ENCODE measurements around the gene PHF5A.

The PHF5A gene

DNA sequence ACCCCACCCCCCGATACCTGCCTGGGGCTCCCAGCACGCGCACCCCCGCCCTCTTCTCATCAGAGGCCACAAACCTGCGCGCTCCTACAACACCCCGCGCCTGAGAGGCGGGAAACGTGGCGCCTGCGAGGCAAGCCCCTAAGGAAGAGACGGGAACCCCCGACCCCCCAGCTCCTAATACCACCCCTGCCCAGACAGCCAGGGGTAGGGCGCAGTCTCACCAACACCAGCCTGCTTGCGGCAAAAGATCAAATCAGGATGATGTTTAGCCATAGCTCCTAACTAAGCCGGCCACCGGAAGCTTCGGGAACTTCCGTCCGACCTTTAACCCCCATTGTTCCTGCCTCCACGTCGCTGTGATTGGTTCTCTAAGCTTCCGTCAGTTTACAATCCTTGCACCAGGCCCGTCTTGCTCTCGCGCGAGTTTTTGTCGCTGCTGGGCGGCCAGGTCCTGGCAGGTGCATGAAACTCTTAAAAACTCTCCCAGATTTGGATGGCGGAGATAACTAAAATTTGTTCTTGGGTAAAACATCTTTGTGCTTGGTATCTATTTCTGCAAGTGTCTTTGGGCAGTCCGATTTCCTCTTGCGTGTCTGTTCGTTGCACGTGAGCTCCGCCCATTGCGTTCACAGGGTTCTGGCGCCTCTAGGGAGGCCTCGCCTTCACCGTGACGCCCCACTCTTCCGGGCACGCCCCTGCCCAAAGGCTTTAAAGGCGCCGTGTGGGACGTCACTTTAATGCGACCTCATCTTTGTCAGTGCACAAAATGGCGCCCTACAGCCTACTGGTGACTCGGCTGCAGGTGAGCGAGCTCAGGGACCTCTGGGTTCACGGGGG is at the start of gene PHF5A, which contains the start of gene ACO2:
PHF5A (minus strand) TSS at position 312 of the 837 bp plus-strand sequence; CDS start at position 273, 39 bp downstream.
ACO2 (plus strand) TSS at position 737 of the 837 bp plus-strand sequence; CDS start at position 767, 30 bp downstream.
- DNase-seq (ENCODE audit: low spot score) = peak; percentile 99

GRCh38 chr22:41518048-41518347 is 49.5 kb upstream of the PHF5A start:
- DNase-seq (ENCODE audit: low spot score) = no peak

- DNase-seq (ENCODE audit: low spot score) = peak; percentile 87
Observed at GRCh38 chr22:41517172-41518047, 48.9 kb upstream of the PHF5A start.

DNA sequence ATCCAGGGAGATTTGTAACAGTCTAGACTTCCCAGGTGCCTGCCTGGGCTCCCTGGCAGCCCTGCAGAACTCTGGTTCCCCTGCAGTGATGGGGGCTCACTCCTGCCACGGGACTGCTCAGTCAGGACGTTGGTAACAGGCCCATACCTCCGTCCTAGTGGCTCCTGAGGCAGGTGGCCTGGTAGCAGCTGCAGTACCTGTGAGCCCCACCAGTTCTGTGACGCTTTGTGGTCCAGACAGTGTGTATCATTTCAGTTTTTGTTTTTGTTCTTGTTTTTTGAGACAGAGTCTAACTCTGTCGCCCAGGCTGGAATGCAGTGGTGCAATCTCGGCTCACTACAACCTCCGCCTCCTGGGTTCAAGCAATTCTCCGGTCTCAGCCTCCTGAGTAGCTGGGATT is 48.0 kb upstream of the PHF5A start:
- DNase-seq (ENCODE audit: low spot score) = no peak

- DNase-seq (ENCODE audit: low spot score) = peak; percentile 63
Observed at GRCh38 chr22:41513391-41513790, 44.9 kb upstream of the PHF5A start.

DNA sequence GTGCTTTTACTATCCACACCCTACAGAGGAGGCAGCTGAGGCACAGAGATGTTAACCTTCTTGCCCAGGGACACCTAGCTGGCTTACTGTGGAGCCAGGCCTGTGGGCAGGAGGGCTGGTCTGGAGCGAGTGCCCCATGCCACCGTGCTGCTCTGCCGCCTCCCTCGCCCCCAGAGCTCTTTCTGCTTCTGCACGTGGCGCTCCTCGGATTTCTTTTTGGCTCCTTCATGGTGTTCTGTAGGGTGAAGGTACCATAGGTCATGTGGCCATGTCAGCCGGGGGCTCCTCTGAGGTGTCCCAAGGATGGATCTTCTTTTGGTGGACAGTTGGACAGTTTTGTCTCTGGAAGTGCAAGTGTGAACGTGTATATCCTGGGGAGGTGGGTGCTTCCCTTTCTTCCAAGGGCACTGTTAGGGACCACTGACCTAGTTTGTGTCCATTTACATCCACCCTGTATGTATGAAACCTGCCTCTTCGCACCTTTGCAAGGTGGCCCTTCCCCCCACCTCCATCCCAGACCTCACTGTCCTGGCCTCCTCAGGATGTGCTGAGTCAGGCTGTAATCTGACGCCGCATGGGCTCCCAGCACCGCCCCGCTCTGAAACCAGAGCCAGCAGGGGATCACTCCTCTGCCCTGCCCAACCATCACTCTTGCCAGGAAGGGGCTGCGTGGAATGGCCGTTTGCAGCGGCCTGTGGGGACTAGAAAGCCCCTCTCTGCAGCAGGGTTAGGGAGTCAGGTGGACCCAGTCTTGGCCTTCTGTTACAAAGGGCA is 44.1 kb upstream of the PHF5A start:
- peak; percentile 31 for DNase-seq (ENCODE audit: low spot score)

DNA sequence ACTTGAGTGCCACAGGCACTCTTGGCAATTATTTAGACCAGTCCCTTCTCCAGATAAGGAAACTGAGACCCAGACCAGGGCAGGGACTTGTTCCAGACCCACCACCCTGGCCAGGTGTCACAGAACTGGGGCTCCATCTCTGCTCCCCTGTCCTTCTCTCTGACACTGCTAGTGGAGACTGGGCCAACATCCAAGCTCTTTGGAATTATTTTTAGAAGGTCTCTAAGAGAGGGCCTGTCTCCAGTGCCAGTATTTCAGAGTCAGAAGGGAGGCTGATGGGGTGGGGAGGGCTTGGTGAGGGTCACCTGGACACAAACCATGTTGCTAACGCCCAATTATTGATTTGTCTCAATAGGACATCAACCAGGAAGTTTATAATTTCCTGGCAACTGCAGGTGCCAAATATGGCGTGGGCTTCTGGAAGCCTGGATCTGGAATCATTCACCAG is 43.1 kb upstream of the PHF5A start:
- peak; percentile 81 for DNase-seq (ENCODE audit: low spot score)

- DNase-seq (ENCODE audit: low spot score) = peak; percentile 42
Observed at GRCh38 chr22:41508770-41509170, 40.3 kb upstream of the PHF5A start.

GRCh38 chr22:41507330-41508063 is 39.0 kb upstream of the PHF5A start:
- peak; percentile 70 for DNase-seq (ENCODE audit: low spot score)

GRCh38 chr22:41505511-41506220 is 37.2 kb upstream of the PHF5A start:
- DNase-seq (ENCODE audit: low spot score) = no peak

GRCh38 chr22:41504816-41505215 is 36.3 kb upstream of the PHF5A start:
- DNase-seq (ENCODE audit: low spot score) = no peak

GRCh38 chr22:41504397-41504796 is 35.9 kb upstream of the PHF5A start:
- peak; percentile 55 for DNase-seq (ENCODE audit: low spot score)

DNA sequence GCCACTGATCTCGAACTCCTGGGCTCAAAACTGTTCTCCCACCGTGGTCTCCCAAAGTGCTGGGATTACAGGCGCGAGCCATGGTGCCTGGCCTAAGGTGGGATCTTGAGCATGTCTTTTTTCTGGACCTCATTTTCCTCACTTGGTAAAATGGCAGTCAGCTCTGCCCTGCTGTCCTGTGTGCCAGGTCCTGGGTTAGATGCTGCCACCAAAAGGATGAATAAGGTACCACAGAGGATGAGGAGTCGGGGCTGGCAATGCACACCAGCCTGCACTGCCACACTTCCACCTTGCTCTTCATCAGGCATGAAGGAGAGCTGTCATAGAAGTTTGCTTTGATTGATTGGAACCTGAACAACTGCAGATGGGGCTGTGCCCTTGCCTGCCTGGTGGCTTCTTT is 32.7 kb upstream of the PHF5A start:
- DNase-seq (ENCODE audit: low spot score) = peak; percentile 49

DNA sequence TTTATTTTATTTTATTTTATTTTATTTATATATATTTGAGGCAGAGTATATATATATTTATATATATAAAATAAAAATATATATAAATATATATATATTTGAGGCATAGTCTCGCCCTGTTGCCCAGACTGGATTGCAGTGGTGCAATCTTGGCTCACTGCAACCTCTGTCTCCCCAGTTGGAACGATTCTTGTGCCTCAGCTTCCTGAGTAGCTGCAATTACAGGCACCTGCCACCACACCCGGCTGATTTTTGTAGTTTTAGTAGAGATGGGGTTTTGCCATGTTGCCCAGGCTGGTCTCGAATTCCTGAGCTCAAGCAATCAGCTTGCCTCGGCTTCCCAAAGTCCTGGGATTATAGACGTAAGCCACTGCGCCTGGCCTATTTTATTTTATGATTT is 31.8 kb upstream of the PHF5A start:
- no peak for DNase-seq (ENCODE audit: low spot score)

GRCh38 chr22:41499624-41500280 is 31.3 kb upstream of the PHF5A start:
- peak; percentile 73 for DNase-seq (ENCODE audit: low spot score)

- no peak for DNase-seq (ENCODE audit: low spot score)
Observed at GRCh38 chr22:41498303-41498835, 29.9 kb upstream of the PHF5A start.

DNA sequence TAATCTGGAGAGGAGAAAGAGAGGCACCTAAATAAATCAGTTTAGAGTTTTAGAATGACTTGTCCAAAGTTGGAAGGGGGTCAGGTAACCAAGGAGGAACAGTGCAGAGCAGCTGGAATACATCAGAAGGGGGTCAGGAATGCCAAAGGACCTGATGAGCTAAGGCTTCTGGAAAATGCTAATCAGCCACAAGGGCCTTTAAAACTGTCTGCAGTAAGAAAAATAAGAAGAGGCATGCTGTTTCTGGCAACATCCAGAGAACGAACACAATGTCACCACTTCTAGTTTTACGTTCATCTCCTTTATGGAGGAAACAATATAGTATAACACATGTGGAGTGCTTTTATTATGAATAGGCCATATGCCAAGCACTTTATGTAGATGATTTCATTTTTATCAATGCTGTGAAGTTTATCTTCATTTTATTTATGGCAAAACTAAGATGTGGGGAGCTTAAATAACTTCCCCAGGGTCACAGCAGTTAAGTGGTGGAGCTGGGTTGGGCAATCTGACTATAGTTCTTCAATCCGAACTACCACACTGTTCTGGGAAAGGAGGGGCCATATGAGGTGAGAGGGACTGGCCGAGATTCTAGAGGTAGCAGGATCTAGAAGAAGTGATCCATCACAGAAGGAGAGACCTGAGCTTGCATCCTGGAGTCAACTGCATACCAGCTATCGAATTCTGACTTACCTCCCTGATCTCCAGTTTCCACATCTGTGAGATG is 23.0 kb upstream of the PHF5A start:
- no peak for DNase-seq (ENCODE audit: low spot score)

- no peak for DNase-seq (ENCODE audit: low spot score)
Observed at GRCh38 chr22:41488596-41489385, 20.3 kb upstream of the PHF5A start.

All from cerebellar cortex (tissue), 1 donor.